ENCODE measurements around the gene TNS3.

Gene TNS3

DNA sequence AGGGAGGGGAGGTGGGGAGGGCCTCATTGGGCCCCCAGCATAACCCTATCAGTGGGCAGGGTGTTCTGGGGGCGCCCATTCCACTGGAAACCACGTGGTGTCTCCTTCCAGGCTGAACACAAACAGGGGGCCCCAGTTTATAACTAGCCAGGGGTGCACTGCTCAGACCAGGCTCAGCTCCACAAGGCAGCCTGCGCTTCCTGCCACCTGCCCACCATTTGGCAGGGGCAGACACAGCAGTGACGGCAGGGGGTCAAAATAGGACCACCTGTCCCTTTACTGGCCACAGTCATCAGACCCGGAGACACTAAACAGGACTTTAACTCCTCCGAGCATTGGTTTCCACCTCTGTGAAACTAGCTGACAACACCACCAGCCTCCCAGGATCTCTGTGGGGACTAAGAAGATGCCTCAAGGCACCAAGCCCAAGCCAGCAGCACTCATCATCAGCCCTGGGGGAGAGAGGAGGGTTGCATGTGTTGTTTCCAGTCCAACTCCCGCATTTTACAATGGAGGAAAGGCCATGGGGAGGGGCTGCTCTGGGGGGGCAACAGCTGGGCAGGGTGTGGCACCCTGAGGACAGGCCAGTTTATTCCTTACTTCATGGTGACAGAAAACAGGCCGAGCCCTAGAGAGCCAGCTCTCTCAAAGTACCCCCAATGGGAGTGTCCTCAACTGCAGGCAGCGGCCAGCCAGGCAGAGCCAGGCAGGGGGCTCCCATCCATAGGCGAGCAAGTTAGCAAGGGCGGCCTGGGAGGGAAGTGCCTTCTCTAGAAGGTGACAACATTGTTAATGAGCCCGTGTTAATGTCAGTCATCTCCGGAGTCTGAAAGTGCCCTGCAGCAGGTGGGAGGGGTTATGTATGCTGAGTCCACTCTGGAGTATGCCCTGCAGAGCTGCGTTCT lies 127.6 kb downstream of the TNS3 start:
- DNase-seq (ENCODE audit: insufficient read length, low spot score) (no peak), FAIRE-seq (no peak)
- TF ChIP-seq, protein P1, sequence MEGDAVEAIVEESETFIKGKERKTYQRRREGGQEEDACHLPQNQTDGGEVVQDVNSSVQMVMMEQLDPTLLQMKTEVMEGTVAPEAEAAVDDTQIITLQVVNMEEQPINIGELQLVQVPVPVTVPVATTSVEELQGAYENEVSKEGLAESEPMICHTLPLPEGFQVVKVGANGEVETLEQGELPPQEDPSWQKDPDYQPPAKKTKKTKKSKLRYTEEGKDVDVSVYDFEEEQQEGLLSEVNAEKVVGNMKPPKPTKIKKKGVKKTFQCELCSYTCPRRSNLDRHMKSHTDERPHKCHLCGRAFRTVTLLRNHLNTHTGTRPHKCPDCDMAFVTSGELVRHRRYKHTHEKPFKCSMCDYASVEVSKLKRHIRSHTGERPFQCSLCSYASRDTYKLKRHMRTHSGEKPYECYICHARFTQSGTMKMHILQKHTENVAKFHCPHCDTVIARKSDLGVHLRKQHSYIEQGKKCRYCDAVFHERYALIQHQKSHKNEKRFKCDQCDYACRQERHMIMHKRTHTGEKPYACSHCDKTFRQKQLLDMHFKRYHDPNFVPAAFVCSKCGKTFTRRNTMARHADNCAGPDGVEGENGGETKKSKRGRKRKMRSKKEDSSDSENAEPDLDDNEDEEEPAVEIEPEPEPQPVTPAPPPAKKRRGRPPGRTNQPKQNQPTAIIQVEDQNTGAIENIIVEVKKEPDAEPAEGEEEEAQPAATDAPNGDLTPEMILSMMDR (IDR thresholded peaks at IDR 0.05; ENCODE audit: insufficient read depth, missing control alignments) = no peak

DNA sequence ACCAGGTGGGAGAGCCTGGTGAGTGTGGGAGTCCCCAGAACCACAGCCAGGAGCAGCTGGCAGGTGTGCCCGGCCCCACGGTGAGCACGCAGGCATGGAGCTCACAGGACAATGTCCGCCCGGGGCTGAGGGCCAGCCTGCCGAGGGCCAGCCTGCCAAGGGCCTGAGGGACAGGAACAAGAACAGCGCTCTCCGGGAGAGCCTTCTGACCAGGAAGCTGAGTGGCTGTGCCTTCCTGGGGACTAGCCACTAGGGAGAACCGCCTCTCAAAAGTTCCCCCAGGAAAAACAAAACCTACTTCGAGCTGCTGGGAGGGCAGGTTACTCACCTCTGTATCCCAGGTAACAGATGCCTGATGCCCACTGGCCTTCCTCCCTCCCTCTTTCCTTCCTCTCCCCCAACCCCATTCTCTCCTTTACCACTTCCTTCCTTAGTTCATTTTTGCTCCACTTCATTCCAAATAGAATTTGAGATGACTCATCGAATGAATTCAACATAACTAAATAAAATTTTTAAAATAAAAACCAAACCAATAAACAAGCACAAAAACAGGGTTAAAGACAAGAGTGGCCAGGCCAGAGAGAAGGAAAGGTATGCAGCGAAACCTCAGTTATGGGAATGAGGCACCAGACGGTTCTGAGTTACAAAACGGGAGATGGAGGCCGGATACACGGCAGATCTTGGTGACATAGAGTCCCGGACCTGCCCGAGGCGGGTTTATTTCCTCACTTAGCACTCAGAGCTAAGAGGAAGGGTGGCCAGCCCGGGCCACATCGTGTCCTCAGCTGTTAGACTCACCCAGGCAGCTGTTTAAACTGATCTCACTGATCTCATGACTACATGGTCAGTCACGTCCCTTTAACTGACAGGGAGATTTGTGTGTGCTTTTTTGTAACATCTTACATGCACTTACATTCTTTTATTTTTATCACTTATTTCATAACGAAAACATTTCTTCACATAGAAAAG lies 128.5 kb downstream of the TNS3 start:
- TF ChIP-seq, protein P1 (IDR thresholded peaks at IDR 0.05; ENCODE audit: insufficient read depth, missing control alignments) = no peak
- FAIRE-seq = no peak
- DNase-seq (ENCODE audit: insufficient read length, low spot score) = no peak

DNA sequence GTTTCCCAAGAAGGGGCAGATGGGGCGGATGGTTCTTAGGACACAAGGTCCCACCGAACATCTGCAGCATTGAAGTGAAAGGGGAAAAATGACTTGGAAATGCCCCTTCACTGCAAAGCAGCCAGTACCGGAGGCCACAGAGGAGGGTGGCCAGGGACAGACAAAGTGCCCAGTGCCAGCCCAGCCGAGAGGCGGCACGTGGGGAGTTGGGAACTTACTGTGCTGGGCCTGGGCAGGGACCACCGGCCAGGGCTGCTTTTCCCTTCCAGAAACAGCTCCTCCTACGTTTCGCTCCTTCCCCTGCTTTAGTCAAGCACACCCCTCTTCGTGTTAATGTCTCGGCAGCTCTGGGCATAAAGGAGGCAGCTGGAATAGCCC lies 129.2 kb downstream of the TNS3 start:
- FAIRE-seq (no peak), DNase-seq (ENCODE audit: insufficient read length, low spot score) (no peak)
- TF ChIP-seq, protein P1 (IDR thresholded peaks at IDR 0.05; ENCODE audit: insufficient read depth, missing control alignments) = no peak

DNA sequence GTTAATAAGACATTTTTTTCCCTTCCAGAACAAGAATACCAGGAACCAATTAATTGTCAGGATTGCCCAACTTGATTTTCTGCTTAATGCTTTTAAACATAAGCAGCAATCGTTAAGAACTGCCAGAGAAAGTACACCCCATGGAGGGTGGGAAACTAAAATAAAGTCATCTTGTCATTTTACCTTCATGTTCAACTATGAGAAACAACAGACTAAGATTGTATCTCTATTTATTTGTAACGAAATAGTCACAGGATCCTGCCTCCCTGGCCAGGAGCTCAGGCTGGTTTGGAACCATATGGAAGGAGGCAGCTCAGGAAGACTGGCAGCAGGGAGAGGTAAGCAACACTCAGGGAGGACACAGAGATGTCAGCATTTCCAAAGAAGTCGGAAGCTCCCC lies 129.6 kb downstream of the TNS3 start:
- no peak for DNase-seq (ENCODE audit: insufficient read length, low spot score)
- FAIRE-seq = no peak

DNA sequence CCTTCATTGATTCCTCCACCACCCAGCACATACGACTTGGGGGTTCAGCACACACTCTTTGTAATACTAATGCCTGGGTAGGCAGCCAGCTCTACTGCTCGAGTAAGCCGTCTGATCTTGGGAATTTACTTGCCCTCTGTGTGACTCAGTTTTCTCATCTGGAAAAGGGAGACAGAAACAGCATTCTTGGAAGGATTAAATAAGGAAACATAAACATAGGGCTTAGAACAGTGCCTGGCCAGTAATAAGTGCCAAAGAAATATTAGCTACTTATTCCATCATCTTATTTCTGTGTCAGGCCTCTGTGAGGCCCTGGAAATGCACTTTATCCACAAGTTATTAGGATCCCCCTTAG lies 130.1 kb downstream of the TNS3 start:
- TF ChIP-seq, protein P1 (IDR thresholded peaks at IDR 0.05; ENCODE audit: insufficient read depth, missing control alignments) = no peak
- FAIRE-seq = no peak
- no peak for DNase-seq (ENCODE audit: insufficient read length, low spot score)

More for the DNA sequence above, 129.6 kb downstream of the TNS3 start:
- TF ChIP-seq, protein P1 (IDR thresholded peaks at IDR 0.05; ENCODE audit: insufficient read depth, missing control alignments) = no peak

DNA sequence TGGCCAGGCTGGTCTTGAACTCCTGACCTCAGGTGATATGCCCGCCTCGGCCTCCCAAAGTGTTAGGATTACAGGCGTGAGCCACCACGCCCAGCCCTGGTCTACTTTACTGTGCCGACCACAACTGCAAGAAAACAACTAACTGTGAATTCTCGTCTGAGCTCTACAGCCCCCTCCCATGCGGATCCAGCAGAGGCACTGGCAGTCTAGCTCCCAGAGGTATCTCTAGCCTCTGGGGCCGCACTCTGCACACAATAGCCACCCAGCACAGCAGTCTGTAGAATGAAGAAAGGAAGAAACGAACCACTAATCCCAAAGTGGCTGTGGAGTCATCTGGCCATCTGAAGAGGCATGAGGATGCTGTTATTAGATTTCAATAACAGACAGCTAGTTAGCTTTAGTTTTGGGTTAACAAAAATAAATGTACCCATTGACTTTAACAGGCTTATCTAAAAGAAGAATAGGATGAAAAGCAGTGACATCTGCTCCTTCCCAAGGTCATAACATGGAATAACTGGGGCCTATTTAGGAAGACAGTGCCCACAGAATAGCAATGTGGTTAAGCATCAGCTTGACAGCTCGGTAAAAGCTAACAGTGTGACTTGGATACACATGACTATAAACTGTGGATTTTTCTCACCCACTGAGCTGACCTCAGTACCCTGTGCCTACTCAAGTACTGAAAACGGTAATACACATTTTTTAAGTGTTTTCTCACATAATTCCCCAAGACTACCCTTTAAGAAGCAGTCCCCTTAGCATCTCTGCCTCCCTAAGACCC lies 131.9 kb downstream of the TNS3 start:
- TF ChIP-seq, protein P1 (IDR thresholded peaks at IDR 0.05; ENCODE audit: insufficient read depth, missing control alignments) = no peak
- DNase-seq (ENCODE audit: insufficient read length, low spot score) (no peak), FAIRE-seq (no peak)

All from D721Med (cell line).